Measurements from ENCODE around the gene ERMAP. TPM values are rescaled to one million over a fixed set of nuclear protein-coding genes. Genes with fewer than 3 reads are reported as not detected.
"Not testable (repeated sequence)": the region's sequence is repeated elsewhere in the genome, so short reads cannot be mapped to it uniquely, and the experiment has no call there.

ERMAP gene
- total RNA-seq, 1 donor from 2014 or later, result 5.8 TPM

DNA sequence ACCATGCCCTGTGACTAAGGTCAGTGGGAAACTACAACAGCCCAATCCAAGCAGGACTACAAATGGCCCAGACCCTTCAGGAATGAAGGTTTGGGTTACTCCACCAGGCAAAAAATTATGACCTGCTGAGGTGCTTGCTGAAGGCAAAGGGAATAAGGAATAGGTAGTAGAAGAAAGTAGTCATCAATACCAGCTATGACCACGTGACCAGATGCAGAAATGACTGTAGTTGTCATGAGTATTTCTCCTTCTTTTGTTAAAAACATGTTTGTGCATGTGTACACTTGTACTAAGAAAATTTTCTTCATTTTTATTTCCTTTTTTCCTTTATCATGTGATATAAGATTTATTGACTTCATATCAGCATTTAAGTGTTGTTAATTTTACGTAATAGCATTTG lies 52.3 kb downstream of the ERMAP start:
- intact Hi-C loops (cut with micrococcal nuclease), result not testable (repeated sequence)

DNA sequence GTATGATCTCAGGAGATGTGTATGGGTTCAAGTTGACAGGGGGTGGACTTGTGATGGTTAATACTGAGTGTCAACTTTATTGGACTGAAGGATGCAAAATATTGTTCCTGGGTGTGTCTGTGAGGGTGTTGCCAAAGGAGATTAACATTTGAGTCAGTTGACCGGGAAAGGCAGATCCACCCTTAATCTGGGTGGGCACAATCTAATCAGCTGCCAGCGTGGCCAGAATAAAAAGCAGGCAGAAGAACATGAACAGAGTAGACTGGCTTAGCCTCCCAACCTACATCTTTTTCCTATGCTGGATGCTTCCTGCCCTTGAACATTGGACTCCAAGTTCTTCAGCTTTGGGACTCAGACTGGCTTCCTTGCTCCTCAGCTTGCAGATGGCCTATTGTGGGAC lies 52.8 kb downstream of the ERMAP start:
- intact Hi-C loops (cut with micrococcal nuclease), result not testable (repeated sequence)

DNA sequence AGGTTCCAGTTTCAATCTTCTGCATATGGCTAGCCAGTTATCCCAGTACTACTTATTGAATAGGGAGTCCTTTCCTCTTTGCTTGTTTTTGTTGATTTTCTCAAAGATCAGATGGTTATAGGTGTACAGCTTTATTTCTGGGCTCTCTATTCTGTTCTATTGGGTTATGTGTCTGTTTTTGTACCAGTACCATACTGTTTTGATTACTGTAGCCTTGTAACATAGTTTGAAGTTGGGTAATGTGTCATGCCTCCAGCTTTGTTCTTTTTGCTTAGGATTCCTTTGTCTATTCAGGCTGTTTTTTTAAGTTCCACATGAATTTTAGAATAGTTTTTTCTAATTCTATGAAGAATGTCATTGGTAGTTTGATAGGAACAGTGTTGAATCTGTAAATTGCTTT lies 56.2 kb downstream of the ERMAP start:
- intact Hi-C loops (cut with micrococcal nuclease), result not testable (repeated sequence)

DNA sequence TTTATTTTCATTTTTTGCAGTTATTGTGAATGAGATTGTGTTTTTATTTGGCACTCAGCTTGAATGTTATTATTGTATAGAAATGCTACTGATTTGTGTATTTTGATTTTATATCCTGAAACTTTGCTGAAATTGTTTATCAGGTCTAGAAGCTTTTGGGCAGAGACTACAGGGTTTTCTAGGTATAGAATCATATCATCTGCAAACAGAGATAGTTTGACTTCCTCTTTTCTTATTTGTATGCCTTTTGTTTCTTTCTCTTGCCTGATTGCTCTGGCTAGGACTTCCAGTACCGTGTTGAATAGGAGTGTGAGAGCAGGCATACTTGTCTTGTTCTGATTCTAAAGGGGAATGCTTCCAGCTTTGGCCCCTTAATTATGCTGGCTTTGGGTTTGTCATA lies 56.7 kb downstream of the ERMAP start:
- intact Hi-C loops (cut with micrococcal nuclease), result no loop called here

DNA sequence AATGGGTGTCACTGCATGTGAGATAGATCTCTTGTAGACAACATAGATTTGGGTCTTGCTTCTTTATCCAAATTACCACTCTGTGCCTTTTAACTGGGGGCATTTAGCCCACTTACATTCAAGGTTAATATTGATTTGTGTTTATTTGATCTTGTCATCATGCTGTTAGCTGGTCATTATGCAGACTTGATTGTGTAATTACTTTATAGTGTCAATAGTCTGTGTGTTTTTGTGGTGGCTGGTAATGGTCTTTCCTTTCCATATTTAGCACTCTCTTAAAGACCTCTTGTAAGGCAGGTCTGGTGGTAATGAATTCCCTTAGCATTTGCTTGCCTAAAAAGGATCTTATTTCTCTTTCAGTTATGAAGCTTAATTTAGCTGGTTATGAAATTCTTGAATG lies 59.1 kb downstream of the ERMAP start:
- intact Hi-C loops (cut with micrococcal nuclease), result no loop called here

DNA sequence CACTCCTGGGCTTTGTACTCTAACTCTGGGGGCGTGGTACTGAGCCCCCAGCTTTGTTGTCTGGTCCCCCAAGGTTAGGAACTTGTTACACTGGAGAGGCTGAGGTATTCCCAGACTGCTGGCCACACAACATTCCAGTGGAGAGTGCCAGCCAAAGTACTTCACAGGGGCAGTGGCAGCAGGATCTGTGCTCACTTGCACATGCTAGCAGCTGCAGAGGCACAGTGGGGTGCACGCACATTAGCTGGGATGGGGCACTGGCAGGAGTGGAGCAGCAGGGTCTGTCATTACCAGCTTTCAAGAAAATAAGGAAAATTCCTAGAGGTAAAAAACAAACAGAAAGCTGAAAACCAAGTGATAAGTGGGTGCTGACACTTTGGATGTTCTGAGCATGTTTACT lies 60.5 kb downstream of the ERMAP start:
- intact Hi-C loops (cut with micrococcal nuclease), result no loop called here

DNA sequence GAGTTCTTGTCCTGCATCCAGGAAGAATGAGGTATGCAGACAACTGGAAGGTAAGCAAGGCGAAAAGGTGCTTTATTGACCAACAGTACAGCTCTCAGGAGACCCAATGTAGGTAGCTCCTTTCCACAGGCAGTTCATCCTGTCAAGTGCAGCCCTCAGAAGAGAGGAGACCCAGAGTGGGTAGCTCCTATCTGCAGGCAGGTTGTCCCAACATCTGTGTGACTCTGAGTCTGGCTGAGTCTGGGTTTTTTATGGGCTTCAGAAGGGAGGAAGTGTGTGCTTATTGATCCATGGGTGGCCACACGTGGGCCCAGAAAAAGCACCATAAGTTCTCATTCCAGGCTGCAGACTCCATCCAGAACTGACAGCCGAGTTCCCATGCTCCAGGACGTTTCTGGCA lies 63.5 kb downstream of the ERMAP start:
- intact Hi-C loops (cut with micrococcal nuclease), result no loop called here

DNA sequence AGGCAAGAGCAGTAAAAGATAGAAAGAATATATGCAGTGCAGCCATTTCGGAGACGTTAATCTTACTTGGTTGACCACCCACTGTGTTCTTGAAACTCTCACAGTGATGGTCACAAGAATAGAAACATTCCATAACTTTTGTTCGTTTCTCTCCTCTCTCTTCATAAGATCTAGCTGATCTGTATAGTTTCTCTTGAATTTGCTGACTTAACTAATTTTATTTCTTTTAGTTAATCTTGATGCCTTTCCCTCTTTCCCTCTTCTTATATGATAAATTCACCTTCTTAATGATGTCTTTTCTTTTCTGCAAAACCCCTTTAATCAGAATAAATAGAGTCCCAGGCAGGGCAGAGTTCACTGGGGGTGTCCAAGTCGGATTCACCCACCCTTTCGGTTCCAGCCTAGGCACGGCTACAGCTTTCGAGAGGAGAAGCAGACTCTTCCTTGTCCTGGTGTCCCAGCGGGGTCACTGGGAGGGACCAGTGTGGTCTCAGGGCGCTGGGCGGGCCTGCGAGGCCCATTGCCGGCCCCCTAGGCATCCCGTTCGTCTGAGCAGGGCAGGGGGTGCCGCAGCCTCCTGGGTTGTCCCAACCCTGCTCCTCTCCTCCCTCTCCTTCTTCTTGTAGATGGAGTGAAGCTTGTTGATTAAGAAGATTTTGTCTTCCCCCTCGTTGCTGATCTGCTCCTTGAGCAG lies 69.3 kb downstream of the ERMAP start:
- intact Hi-C loops (cut with micrococcal nuclease), result no loop called here

DNA sequence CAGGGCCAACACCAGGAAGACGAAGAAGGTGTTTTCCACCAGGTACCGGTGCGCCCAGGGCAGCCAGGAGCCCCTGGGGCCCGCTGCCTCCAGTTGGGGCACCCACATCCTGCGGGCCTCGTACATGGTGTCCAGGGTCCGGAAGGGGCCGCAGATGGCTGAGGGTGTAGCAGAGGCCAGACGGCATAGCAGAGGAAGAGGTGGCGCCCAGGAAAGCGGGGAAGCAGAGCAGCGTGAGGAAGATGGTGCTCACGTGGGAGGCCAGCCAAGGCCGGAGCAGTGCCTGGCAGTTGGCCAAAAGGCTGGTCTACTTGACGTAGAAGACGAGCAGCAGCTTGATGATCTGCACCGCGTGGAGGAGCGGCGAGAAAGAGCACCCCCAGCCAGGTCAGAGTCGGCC lies 69.9 kb downstream of the ERMAP start:
- intact Hi-C loops (cut with micrococcal nuclease), result no loop called here

DNA sequence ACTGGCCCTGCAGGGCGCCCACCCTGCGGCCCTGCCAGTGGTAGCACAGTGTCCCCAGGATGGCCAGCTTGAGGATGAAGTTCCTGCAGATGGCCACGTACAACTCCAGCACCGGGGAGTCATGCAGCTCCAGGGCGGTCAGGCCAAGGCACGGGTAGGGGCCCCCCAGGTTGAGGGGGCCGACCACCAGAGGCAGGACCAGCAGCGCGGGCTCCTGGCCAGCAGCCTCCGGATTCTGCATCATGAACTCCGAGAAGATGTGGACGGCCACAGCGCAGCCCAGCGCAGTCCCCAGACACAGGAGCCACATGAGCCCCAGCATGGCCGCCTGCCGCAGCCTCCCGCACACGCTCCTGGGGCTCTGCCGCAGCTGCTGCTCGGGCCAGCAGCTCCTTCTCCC lies 70.4 kb downstream of the ERMAP start:
- intact Hi-C loops (cut with micrococcal nuclease), result no loop called here

DNA sequence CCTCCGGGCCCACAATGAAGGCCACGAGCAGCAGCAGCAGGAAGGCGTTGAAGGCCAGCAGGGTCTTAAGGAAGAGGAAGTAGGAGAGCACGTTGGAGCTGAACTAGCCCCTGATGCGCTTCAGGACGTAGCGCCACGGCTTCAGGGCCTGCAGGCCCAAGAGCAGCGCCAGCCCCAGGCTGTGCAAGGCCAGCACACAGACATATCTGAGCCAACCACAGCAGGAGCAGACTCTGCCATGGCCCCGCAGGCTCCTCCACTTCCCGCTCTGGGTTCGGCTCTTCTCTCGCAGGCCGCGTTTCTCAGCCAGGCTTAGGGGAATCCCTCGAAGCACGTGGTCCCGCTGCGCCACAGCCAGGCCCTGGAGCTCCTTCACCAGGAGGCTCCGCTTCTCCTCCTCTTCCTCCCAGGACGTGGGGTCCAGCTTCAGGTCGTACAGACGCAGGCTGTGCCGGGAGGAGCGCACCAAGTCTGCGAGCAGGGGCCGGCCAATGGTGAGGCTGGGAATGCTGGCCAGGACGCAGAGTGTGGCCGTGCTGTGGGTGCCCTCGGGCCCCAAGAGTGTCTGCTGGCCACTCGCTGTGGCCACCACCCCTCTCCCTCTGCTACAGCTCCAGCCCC lies 71.2 kb downstream of the ERMAP start:
- intact Hi-C loops (cut with micrococcal nuclease), result no loop called here

DNA sequence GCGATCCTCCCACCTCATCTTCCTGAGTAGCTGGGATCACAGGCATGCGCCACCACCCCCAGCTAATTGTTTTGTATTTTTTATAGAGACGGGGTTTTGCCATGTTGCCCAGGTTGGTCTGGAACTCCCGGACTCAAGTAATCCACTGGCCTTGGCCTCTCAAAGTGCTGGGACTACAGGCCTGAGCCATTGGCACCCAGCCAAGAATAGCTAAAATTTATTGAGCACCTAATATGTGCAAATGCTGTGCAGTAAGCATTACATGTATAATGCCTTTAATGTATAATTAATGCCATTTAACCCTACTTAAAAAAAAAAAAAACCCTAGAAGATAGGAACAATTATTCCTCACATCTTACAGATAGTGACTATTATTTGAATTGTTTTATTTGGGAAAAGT lies 72.3 kb downstream of the ERMAP start:
- intact Hi-C loops (cut with micrococcal nuclease), result no loop called here

DNA sequence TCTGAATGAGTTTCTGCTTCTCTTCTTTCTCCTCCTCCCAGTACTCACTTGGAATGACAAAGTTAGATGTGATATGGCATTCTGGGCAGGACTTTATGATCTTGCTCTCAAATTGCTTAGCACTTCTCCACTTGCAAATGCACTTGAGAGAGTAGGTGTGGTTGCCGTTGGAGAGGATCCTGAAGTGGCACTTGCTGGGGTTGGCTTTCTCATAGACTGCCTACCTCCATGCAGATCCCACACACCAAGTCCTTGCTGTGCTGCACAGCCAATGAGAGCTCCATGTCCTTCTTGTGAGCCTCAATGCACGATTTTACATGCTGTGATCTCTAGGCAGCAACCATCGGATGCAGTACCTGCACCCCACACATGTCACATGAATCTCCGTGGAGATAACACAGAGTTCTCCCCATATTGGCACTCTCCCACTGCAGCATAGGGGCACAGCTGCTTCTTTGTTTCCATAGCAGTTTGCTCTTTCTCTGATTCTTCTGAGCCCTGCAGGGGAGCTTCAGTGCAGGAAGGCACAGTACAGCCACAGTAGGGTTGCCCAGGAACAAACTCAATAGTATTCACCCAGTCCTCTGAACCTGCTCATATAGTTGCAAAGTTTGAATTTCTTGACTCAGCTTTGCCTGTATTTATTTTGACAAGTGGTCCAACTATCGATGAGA lies 74.7 kb downstream of the ERMAP start:
- intact Hi-C loops (cut with micrococcal nuclease), result no loop called here

Other genes starting within 250 kb of the ERMAP start
- gene PPIH, start 158.7 kb upstream of the ERMAP start, total RNA-seq, result 80.9 and 92.3 TPM in 2 replicates
- 452 and 461 TPM in 2 replicates for gene YBX1, start 134.7 kb upstream of the ERMAP start, total RNA-seq
- not detected in 2 replicates for gene CLDN19, start 76.9 kb upstream of the ERMAP start, total RNA-seq
- gene P3H1, start 50.1 kb upstream of the ERMAP start, total RNA-seq, result 38.1 and 47.1 TPM in 2 replicates
- gene C1orf50, start 49.9 kb upstream of the ERMAP start, total RNA-seq, result 7.2 and 7.3 TPM in 2 replicates
- gene TMEM269, start 32.1 kb upstream of the ERMAP start, total RNA-seq, result 0.32 and 0.54 TPM in 2 replicates
- 12.0 TPM in 2 replicates for gene SVBP, start 275 bp downstream of the ERMAP start, total RNA-seq
- 10.3 and 11.6 TPM in 2 replicates for gene ZNF691, start 29.5 kb downstream of the ERMAP start, total RNA-seq
- 100 and 103 TPM in 2 replicates for gene SLC2A1, start 141.7 kb downstream of the ERMAP start, total RNA-seq

All from T-helper 1 cell treated with Interleukin-12 subunit alpha and Interleukin-12 subunit beta and Interleukin-4 antibody, amounts not matched to agents 30 ng/mL and 1 ng/mL, for 36 hours (primary cell).